GM19351 (cell line): ENCODE measurements around the gene CHORDC1.
"Not testable (repeated sequence)": the region's sequence is repeated elsewhere in the genome, so short reads cannot be mapped to it uniquely, and the experiment has no call there.

Experiments
- ATAC-seq: cut with Tn5 transposase; IDR thresholded peaks from one replicate; pipeline ENCODE4 v1.9.1; 2021; ENCODE audit warnings: mild to moderate bottlenecking, moderate library complexity; ENCODE audit not compliant: unreplicated experiment

The CHORDC1 gene

GRCh38 chr11:90222459-90223247, at the start of gene CHORDC1:
CHORDC1 (minus strand) TSS chr11:90223049; CDS start chr11:90222954, 95 bp downstream.
- ATAC-seq, result peak; percentile 79

DNA sequence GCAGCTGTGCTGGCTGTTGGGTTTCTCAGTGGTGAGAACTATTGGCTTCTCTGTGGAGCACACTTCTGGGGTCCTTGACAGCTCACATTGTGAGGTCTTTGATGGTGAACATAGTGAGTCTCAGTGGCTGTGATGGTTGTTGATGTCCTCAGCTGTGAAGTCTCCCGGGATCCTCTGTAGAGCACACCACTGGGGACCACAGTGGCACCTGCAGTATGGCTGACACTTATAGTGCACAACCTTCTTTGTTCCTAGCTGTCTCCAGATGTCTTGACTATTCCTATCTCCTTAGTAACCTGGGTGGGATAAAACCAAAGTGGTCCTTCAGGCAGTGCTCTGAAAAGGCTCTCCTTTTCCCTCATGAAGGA, 34.3 kb upstream of the CHORDC1 start:
- ATAC-seq, result no peak

GRCh38 chr11:90256404-90257157, 33.7 kb upstream of the CHORDC1 start:
- no peak for ATAC-seq

DNA sequence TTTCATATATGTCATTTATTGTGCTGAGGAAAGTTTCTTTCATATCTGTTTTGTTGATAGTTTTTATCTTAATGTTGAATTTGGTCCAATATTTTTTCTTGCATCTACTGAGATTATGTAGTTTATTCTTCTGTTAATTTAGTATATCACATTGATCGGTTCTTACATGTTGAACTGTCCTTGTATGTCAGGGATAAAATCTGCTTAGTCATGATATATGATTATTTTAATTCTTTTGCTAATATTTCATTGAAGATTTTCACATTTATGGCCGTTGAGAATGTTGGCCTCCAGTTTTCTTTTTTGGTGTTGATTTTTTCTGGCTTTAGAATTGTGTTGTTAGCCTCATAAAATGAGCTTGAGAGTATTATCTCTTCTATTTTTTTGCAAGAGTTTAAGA, 31.2 kb upstream of the CHORDC1 start:
- no peak for ATAC-seq

DNA sequence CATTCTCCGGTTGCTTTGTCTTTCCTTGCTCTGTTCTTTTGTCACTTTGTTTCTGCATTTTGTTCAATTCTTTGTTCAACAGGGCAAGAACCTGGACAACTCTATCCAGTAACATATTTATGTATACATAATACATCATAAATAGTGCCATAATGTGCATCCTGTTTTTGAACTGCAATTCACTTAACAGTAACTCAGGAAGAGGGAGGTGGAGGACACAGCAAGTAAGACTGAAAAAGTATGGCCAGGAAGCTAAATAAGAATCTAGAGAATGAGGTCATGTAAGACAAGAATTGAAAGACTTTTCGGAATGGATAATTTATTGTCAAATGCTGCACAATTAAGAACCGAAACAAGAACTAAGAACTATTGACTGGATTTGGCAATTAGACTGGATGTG, 29.2 kb upstream of the CHORDC1 start:
- ATAC-seq, result no peak

DNA sequence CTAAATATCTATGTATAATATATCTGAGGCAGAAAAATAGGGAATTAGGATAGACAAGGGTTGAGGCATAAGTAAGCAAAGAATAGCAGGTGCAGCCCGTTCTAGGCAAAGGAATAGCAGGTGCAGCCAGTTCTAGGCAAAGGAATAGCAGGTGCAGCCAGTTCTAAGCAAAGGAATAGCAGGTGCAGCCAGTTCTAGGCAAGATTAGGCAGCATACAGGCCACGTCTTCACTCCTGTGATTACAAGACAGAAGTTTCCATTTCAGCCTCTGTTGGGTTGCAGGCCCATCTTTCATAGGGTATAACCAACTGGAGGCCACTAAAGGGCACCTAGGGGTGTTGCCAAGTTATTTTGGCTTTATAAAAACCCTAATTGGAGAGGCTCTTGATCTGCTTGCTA, 28.8 kb upstream of the CHORDC1 start:
- ATAC-seq, result no peak

DNA sequence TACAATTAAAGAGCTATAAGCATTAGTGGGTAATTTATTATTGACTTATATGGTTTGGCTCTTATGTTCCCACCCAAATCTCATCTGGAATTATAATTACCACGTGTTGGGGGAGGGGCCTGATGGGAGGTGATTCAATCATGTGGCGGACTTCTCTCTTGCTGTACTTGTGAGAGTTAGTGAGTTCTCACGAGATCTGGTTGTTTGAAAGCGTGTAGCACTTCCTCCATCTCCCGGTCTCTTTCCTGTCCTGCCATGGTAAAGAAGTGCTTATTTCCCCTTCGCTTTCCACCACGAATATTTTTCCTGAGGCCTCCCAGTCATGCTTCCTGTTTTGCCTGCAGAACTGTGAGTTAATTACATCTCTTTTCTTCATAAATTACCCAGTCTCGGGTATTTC, 28.1 kb upstream of the CHORDC1 start:
- no peak for ATAC-seq

GRCh38 chr11:90246468-90246867, 23.6 kb upstream of the CHORDC1 start:
- ATAC-seq, result no peak

- ATAC-seq, result no peak
These were observed 20.7 kb upstream of the CHORDC1 start for GRCh38 chr11:90243534-90243933.

DNA sequence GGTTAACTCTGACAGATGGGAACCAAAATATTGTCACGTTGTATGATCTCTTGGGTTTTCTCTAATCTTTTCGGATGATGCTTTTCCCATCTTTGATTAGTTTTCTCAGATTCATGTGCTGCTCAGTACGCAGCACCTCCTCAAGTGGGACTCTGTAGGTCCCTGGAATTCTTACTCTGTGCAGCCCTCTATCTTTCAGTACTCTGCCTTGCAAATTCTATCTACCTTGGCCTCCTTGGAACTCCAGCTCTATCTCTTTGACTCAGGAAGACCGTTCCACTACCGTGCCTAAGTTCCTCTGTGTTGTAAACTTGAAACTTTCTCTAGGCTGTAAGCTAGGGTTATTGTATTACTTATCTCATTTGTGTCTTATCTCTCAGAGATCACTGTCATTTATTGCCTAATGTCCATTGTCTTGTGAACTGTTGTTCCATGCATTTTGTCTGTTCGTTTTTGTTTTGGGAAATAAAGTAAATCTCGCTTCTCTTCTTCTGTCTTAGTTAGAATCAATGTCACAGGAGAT, 20.1 kb upstream of the CHORDC1 start:
- no peak for ATAC-seq

GRCh38 chr11:90241414-90241813, 18.6 kb upstream of the CHORDC1 start:
- ATAC-seq, result no peak

- ATAC-seq, result not testable (repeated sequence)
These were observed 17.3 kb upstream of the CHORDC1 start for GRCh38 chr11:90239967-90240636.

- ATAC-seq, result no peak
These were observed 14.2 kb upstream of the CHORDC1 start for GRCh38 chr11:90237004-90237403.

DNA sequence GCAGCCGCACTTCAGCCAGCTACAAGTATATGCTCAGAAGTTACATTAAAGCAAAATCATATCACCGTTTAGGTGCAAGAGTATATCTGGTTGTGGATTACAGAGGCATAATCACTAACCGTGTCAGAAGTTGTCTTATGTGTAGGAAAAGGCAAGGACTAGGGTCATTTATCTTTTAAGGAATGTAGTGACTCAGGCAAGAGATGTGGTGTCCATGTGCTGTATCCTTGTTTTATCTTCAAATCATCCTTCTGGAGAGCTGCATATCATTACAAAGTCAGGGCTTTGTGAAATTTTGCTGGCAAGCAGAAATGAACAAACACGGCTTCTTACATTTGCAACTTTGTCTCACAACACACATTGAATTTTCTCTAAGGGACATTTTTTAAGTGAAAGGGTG, 12.7 kb upstream of the CHORDC1 start:
- no peak for ATAC-seq

DNA sequence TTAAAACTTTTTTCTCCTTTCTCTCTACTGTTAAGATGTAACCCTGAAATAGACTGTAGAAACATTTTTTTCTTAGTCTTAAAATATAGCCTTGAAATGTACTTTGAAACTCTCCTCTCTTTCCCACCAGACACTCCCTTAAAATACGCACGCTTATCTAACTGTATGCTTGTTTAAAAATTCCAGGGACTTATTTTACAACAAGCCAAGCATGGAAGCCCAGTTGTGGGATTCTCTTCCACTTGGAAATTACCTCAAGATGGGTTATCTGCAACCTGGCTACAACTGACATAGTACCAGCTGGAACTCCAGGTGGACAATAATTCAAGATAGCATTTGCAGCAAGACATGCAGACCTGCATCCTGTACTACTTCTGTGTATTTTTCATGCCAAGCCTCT, 12.1 kb upstream of the CHORDC1 start:
- ATAC-seq, result no peak

GRCh38 chr11:90229791-90230190, 6.9 kb upstream of the CHORDC1 start:
- ATAC-seq, result no peak

DNA sequence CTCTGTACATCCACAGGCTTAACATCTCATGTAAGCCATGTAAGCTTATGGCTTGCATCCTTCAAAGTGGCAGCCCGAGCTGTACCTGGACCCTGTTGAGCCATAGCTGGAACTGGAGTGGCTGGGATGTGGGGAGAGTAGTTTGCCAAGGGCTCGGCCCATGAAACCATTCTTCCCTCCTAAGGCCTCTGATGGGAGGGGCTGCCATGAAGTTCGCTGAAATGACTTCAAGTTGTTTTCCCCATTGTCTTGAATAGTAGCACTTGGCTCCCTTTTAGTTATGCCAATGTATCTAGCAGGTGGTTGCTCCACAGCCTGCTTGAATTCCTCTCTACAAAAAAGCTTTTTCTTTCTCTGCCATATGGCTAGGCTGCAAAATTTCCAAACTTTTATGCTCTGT, 5.2 kb upstream of the CHORDC1 start:
- ATAC-seq, result no peak

GRCh38 chr11:90223248-90223585, 368 bp upstream of the CHORDC1 start:
- peak; percentile 40 for ATAC-seq

DNA sequence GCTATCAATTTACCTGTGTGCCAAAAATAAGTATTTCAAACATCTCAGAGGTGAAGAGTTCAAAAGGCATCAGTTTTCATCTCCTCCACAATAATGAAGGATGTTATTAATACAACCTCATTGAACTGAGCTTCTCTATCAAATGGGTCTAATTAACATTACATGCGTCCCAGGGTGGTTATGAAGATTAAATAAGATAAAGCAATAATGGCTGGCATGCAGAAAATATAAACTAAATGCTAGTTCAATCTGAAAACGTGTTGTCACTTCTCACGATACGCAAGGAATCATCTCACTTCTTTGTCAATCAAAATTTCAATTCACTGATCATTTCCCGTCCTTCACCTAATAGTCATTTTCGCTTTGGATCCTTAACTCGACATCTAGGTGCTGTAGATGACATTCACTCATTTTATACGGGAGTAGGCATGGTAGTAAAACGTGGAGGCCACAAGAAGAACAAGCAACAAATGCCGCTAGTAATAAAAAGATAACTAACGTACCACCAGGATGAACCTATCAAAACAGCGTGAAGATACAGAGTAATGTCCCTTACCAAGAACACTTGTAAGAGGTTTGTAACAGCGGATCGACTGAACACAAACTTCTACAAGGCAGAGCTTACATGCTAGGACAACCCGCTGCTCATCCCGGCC, 918 bp downstream of the CHORDC1 start:
- ATAC-seq, result no peak

- peak; percentile 28 for ATAC-seq
These were observed 2.5 kb downstream of the CHORDC1 start for GRCh38 chr11:90220391-90220790.

DNA sequence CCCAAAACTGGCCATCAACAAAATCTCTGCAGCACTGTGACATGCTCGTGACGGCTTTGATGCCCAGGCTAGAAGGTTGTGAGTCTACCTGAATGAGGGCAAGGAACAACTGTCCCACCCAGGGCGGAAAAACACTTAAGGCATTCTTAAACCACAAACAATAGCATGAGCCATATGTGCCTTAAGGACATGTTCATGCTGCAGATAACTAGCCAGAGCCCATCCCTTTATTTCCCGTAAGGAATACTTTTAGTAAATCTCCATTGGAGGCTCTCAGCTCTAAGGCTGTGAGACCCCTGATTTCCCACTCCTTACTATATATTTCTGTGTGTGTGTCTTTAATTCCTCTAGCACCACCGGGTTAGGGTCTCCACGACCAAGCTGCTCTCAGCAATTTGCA, 3.4 kb downstream of the CHORDC1 start:
- ATAC-seq, result no peak
